Measurements from ENCODE around the gene HSBP1L1.

DNA sequence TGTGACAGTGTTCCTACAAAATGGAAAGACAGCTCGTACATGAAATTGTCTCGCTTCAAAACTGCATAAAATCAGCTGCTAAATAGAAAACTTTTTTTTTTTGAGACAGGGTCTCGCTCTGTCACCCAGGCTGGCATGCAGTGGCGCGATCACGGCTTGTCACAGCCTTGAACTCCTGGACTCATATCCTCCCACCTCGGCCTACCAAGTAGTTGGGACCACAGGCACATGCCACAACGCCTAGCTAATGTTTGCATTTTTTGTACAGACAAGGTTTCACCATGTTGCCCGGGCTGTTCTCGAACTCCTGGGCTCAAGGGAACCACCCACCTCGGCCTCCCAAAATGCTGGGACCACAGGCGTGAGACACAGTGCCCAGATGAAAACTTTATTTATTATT, 20.7 kb downstream of the HSBP1L1 start:
- TF ChIP-seq, protein P1, sequence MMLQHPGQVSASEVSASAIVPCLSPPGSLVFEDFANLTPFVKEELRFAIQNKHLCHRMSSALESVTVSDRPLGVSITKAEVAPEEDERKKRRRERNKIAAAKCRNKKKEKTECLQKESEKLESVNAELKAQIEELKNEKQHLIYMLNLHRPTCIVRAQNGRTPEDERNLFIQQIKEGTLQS (IDR thresholded peaks at IDR 0.05), result no peak
- no peak for TF ChIP-seq ZNF274 (IDR thresholded peaks at IDR 0.05; ENCODE audit: low read depth, low read length)
- TF ChIP-seq, protein P2, sequence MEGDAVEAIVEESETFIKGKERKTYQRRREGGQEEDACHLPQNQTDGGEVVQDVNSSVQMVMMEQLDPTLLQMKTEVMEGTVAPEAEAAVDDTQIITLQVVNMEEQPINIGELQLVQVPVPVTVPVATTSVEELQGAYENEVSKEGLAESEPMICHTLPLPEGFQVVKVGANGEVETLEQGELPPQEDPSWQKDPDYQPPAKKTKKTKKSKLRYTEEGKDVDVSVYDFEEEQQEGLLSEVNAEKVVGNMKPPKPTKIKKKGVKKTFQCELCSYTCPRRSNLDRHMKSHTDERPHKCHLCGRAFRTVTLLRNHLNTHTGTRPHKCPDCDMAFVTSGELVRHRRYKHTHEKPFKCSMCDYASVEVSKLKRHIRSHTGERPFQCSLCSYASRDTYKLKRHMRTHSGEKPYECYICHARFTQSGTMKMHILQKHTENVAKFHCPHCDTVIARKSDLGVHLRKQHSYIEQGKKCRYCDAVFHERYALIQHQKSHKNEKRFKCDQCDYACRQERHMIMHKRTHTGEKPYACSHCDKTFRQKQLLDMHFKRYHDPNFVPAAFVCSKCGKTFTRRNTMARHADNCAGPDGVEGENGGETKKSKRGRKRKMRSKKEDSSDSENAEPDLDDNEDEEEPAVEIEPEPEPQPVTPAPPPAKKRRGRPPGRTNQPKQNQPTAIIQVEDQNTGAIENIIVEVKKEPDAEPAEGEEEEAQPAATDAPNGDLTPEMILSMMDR (IDR thresholded peaks at IDR 0.05 in 2 of 3, conservative IDR thresholded peaks at IDR 0.05 in 1 of 3; ENCODE audit: borderline replicate concordance in 1 of 3, insufficient read depth in 1 of 3, low read depth in 2 of 3, low read length in 2 of 3), result no peak
- no peak for TF ChIP-seq POLR2A (IDR thresholded peaks at IDR 0.05; ENCODE audit: borderline replicate concordance, extremely low read depth, insufficient read depth, insufficient read length)
- no peak for TF ChIP-seq JUND (IDR thresholded peaks at IDR 0.05)
- TF ChIP-seq POLR2AphosphoS5 (IDR thresholded peaks at IDR 0.05; ENCODE audit: low read depth, low read length), result no peak
- TF ChIP-seq, protein P3, sequence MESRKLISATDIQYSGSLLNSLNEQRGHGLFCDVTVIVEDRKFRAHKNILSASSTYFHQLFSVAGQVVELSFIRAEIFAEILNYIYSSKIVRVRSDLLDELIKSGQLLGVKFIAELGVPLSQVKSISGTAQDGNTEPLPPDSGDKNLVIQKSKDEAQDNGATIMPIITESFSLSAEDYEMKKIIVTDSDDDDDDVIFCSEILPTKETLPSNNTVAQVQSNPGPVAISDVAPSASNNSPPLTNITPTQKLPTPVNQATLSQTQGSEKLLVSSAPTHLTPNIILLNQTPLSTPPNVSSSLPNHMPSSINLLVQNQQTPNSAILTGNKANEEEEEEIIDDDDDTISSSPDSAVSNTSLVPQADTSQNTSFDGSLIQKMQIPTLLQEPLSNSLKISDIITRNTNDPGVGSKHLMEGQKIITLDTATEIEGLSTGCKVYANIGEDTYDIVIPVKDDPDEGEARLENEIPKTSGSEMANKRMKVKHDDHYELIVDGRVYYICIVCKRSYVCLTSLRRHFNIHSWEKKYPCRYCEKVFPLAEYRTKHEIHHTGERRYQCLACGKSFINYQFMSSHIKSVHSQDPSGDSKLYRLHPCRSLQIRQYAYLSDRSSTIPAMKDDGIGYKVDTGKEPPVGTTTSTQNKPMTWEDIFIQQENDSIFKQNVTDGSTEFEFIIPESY (IDR thresholded peaks at IDR 0.05; ENCODE audit: extremely low read depth, insufficient replicate concordance, low read length), result no peak
- no peak for TF ChIP-seq TCF7L2 (IDR thresholded peaks at IDR 0.05; ENCODE audit: borderline replicate concordance, extremely low read depth, insufficient read depth, insufficient read length)
